AG04450 (cell line): ENCODE data around the gene GNPTAB. TPM values are rescaled to one million over a fixed set of nuclear protein-coding genes. Genes with fewer than 3 reads are reported as not detected.

Experiments
- CTCF ChIA-PET: fragments of 300-600, 350-600 bp; formaldehyde crosslinking; extraction: SDS; loops from one replicate; lab custom pipeline; 2022; ENCODE audit warnings: antibody characterized with exemption, inconsistent platforms; lab: Charles Lee
- POLR2A ChIA-PET: fragments of 350-600 bp; formaldehyde crosslinking; extraction: SDS; loops from one replicate; lab custom pipeline; 2021; ENCODE audit warnings: antibody characterized with exemption, inconsistent platforms; lab: Yijun Ruan, JAX
- DNase-seq: peaks from one replicate; pipeline ENCODE4 v3.0.0-alpha.2; 2011; ENCODE audit warnings: low read depth, low spot score
- H3K27ac ChIP-seq: one replicate; pipeline ENCODE4 v1.5.1; 2012; ENCODE audit warnings: low read depth, low read length, control low read depth
- H3K27me3 ChIP-seq: one replicate; pipeline ENCODE4 v1.6.0; 2012; ENCODE audit warnings: low read length; ENCODE audit not compliant: control insufficient read depth, insufficient read depth
- H3K4me3 ChIP-seq: 2 replicates; pipeline ENCODE4 v1.5.1; 2011; ENCODE audit warnings: mild to moderate bottlenecking, low read depth, low read length, control low read depth
- H3K9me3 ChIP-seq: 2 replicates; pipeline ENCODE4 v1.5.1; 2012; ENCODE audit warnings: low read length; ENCODE audit not compliant: control insufficient read depth, insufficient read depth
- polyA plus RNA-seq: library from polyadenylated mRNA; depleted of rRNA; stranded (reverse); fragments of >200 nt; gene quantifications from 2 replicates; pipeline ENCODE4 v1.2.3, GENCODE V29; 2011
- TF ChIP-seq, protein P1 (sequence below): IDR thresholded peaks from 2 replicates; pipeline ENCODE4 v1.5.1; 2011; ENCODE audit warnings: low read depth, low read length, control low read depth, inconsistent platforms

GNPTAB gene
- polyA plus RNA-seq, 1 experiment: 34.3 TPM

DNA sequence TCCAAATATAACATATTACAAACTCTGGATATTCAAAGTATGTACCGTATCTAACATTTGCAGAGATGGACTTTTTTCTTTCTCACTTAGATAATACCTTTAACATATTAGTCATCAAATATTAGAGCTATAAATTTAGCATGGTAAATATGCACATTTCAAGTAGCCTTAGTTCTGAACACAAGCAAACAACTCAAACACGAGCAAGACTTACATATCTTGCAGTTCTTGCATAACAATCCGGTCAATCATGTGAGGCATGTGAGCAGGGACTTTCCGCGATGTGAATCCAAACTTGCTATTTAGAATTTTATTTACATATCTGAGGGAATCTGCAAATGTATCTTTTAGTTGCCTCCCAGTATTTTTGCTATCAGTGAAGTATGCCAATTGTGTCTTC is 69.4 kb downstream of the GNPTAB start:
- no peak overlapping the region for H3K4me3 ChIP-seq
- TF ChIP-seq, protein P1, sequence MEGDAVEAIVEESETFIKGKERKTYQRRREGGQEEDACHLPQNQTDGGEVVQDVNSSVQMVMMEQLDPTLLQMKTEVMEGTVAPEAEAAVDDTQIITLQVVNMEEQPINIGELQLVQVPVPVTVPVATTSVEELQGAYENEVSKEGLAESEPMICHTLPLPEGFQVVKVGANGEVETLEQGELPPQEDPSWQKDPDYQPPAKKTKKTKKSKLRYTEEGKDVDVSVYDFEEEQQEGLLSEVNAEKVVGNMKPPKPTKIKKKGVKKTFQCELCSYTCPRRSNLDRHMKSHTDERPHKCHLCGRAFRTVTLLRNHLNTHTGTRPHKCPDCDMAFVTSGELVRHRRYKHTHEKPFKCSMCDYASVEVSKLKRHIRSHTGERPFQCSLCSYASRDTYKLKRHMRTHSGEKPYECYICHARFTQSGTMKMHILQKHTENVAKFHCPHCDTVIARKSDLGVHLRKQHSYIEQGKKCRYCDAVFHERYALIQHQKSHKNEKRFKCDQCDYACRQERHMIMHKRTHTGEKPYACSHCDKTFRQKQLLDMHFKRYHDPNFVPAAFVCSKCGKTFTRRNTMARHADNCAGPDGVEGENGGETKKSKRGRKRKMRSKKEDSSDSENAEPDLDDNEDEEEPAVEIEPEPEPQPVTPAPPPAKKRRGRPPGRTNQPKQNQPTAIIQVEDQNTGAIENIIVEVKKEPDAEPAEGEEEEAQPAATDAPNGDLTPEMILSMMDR: no peak
- no peak overlapping the region for H3K27ac ChIP-seq
- DNase-seq: no peak
- no peaks in the 10 kb centered on the region for H3K27me3 ChIP-seq
- H3K9me3 ChIP-seq: no peaks in the 10 kb centered on the region
- ChIA-PET POLR2A (no interaction called here), CTCF (interaction anchor here (0.7 to 2.5 kb wide), 4 partner anchors 11 to 408 kb away, joined by 3 to 20 read pairs (median 8); no protein-coding TSS in a partner anchor)

DNA sequence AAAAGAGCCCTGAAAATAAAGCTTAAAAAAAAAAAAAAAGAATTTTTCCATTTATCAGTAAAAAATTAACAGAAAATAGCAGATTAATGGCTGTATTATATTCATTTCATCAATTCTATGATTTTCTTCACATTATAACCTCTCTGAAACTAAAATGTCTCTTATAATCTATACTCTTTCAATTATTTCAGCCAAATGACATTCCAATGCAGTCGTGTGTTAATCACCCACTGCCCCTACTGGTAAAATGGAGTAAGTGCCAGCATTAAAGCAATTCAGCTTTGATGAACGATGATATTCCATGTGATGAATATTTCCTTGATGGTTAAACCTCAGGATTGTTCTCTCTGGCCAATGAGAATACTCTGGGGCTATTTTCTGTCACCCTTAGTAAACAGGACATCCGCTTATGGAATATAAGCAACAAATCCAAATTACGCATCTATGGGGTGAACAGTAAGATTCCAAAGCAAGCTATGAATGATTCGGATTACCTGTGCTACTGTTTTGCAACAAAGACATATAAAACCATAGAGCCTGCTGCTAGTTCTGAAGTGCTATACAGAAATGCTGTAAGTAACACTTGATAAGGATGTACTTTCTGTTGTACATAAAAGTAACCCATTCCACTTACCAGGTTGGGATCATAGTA is 71.2 kb downstream of the GNPTAB start:
- DNase-seq: no peak
- no peak overlapping the region for H3K27ac ChIP-seq
- CTCF ChIA-PET: interaction anchor here (0.6 to 2.5 kb wide), 41 partner anchors 9 to 1692 kb away, joined by 3 to 21 read pairs (median 4); partner anchors contain the start of gene DRAM1
- TF ChIP-seq, protein P1: peak; percentile 83
- POLR2A ChIA-PET: no interaction called here
- H3K4me3 ChIP-seq: no peak overlapping the region
- no peaks in the 10 kb centered on the region for H3K27me3 ChIP-seq
- H3K9me3 ChIP-seq: no peaks in the 10 kb centered on the region

DNA sequence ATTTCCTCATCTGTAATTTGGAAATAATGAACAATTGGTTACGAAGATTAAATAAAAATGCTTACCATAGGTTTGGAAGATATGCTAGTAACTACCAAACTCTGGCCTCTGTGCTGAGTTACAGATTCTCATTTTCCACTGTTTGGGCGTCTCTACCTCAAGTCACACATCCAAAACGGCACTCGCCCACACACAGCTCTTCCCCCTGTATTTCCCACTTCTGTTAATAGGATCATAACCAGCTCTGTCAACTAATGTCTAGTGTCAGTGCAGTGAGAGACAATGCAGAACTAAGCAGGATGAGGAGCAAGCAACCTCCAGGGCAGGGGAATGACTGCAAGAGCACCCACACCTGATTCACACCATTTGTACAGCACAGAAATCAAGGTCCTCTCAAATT is 80.6 kb downstream of the GNPTAB start:
- H3K4me3 ChIP-seq: no peak overlapping the region
- DNase-seq: no peak
- H3K27me3 ChIP-seq: no peaks in the 10 kb centered on the region
- no peaks in the 10 kb centered on the region for H3K9me3 ChIP-seq
- POLR2A ChIA-PET: no interaction called here
- TF ChIP-seq, protein P1: no peak
- H3K27ac ChIP-seq: no peak overlapping the region
- CTCF ChIA-PET: interaction anchor here (1.9 kb wide), 1 partner anchor 10 kb away, joined by 7 read pairs; no protein-coding TSS in a partner anchor

DNA sequence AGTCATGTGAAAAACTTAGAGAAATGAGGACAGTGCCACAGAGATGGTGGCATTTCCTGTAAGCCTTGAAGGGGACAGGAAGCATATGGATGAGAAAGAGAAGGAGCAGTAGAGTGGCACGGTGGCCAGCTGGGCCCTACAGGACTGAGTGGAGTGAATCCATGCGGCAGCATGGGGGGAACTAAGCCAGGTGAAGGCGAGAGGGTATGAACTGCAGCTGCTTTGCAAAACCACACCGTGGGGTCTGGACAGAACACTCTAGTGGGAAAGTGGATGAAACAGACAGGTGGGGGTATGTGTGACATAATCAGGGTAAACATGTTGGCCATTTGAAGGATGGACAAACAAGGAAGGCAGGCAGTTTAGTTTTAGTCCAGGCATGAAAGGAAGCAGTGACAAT is 81.1 kb downstream of the GNPTAB start:
- DNase-seq: no peak
- Histone ChIP-seq H3K4me3 (no peak overlapping the region), H3K9me3 (no peaks in the 10 kb centered on the region), H3K27ac (no peak overlapping the region), H3K27me3 (no peaks in the 10 kb centered on the region)
- ChIA-PET CTCF (interaction anchor here (1.9 kb wide), 1 partner anchor 11 kb away, joined by 7 read pairs; no protein-coding TSS in a partner anchor), POLR2A (no interaction called here)
- TF ChIP-seq, protein P1: no peak

DNA sequence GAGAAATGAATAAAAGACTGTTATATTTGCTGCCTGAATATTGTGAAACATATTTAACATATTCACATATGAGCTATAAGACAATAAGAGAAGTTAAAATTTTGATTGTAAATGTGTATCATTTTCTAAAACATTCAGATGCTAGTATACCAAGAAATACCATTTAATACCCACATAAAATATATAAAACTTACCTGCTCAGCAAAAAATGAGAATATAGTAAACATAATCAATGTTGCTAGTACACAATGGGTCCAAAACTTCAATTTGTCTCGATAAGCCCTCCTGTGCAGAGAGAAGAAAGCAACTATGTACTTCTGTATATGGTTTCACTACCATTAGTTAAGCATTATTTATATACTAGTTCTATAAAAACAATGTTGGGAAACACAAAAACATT is 81.9 kb downstream of the GNPTAB start:
- TF ChIP-seq, protein P1: no peak
- Histone ChIP-seq H3K27me3 (no peaks in the 10 kb centered on the region), H3K9me3 (no peaks in the 10 kb centered on the region), H3K27ac (no peak overlapping the region), H3K4me3 (no peak overlapping the region)
- no peak for DNase-seq
- CTCF ChIA-PET: interaction anchor here (1.2 to 1.9 kb wide), 2 partner anchors 11 to 25 kb away, joined by 4 to 7 read pairs; no protein-coding TSS in a partner anchor
- POLR2A ChIA-PET: no interaction called here
